CD4-positive, alpha-beta memory T cell (primary cell): ENCODE data around the gene SNRPF. TPM values are rescaled to one million over a fixed set of nuclear protein-coding genes. Genes with fewer than 3 reads are reported as not detected.

Source experiments
- CTCF ChIA-PET: fragments of 350-600 bp; sonication (Branson Sonifier 250); formaldehyde crosslinking; loops from one replicate; lab custom pipeline; 2021; ENCODE audit warnings: inconsistent platforms; ENCODE audit not compliant: partially characterized antibody; lab: Charles Lee
- POLR2A ChIA-PET: fragments of 350-600 bp; sonication (Branson Sonifier 250); formaldehyde crosslinking; loops from one replicate; lab custom pipeline; 2021; ENCODE audit not compliant: partially characterized antibody; lab: Charles Lee
- DNase-seq, 5 donors: peaks; one replicate each; pipeline versions ENCODE4 v3.0.0 to v3.0.0-alpha.2; 2020 to 2022; ENCODE audit warnings: mixed read lengths in 1 of 5
- H3K27ac ChIP-seq: one replicate; pipeline ENCODE4 v1.7.0; 2013; ENCODE audit warnings: low read depth, low read length
- H3K27me3 ChIP-seq: 2 replicates; pipeline ENCODE4 v1.7.0; 2013; ENCODE audit warnings: mild to moderate bottlenecking, low read length, moderate library complexity; ENCODE audit not compliant: insufficient read depth
- H3K36me3 ChIP-seq: 2 replicates; pipeline ENCODE4 v1.7.0; 2013; ENCODE audit warnings: mild to moderate bottlenecking, low read length, moderate library complexity; ENCODE audit not compliant: insufficient read depth
- H3K4me1 ChIP-seq: 2 replicates; pipeline ENCODE4 v1.7.0; 2013; ENCODE audit warnings: mild to moderate bottlenecking, low read length, moderate library complexity; ENCODE audit not compliant: insufficient read depth
- H3K4me3 ChIP-seq, 2 donors: one replicate each; pipeline ENCODE4 v1.7.0; 2013; ENCODE audit warnings: low read length in 2 of 2, mild to moderate bottlenecking in 1 of 2
- H3K9me3 ChIP-seq, 2 donors: one replicate each; pipeline ENCODE4 v1.7.0; 2013; ENCODE audit warnings: low read length in 2 of 2, control low read depth in 1 of 2; ENCODE audit not compliant: control insufficient read depth in 1 of 2
- H3K27ac Mint-ChIP-seq, 7 donors: one replicate each; pipeline ENCODE4 v1.8.0; 2020 to 2021; ENCODE audit warnings: mixed read lengths in 7 of 7, mild to moderate bottlenecking in 6 of 7, inconsistent platforms in 3 of 7, moderate library complexity in 3 of 7
- H3K27me3 Mint-ChIP-seq, 2 donors: one replicate each; pipeline ENCODE4 v1.8.0; 2020 to 2021; ENCODE audit warnings: mixed read lengths in 2 of 2
- H3K36me3 Mint-ChIP-seq, 2 donors: one replicate each; pipeline ENCODE4 v1.8.0; 2020 to 2021; ENCODE audit warnings: mixed read lengths in 2 of 2, inconsistent platforms in 1 of 2, mild to moderate bottlenecking in 1 of 2
- H3K4me1 Mint-ChIP-seq, 4 donors: one replicate each; pipeline ENCODE4 v1.8.0; 2020 to 2021; ENCODE audit warnings: mixed read lengths in 4 of 4, mild to moderate bottlenecking in 1 of 4
- H3K4me3 Mint-ChIP-seq, 8 donors: one replicate each; pipeline ENCODE4 v1.8.0; 2020 to 2021; ENCODE audit warnings: mixed read lengths in 8 of 8, mild to moderate bottlenecking in 7 of 8, moderate library complexity in 6 of 8, inconsistent platforms in 3 of 8
- H3K9me3 Mint-ChIP-seq, 8 donors: one replicate each; pipeline ENCODE4 v1.8.0; 2020 to 2021; ENCODE audit warnings: mixed read lengths in 8 of 8, mild to moderate bottlenecking in 5 of 8, inconsistent platforms in 3 of 8, moderate library complexity in 1 of 8
- intact Hi-C: fragments of 100-400 bp; cut with micrococcal nuclease; formaldehyde crosslinking; loops from one replicate; pipeline ENCODE4 v1.15.1; 2023
- polyA plus RNA-seq, 2 donors: library from polyadenylated mRNA; unstranded; fragments of 300-500 nt; fragmentation: Illumina TruSeq; gene quantifications; one replicate each; pipeline ENCODE4 v1.2.3, GENCODE V29; 2021
- total RNA-seq, 2 experiments: library from RNA; stranded (reverse); gene quantifications; one replicate each; pipeline ENCODE4 v1.2.3, GENCODE V29; 2021

SNRPF gene
- total and polyA plus RNA-seq, 4 experiments from 2014 or later: 16.7 to 60.5 (median 31.2) TPM

GRCh38 chr12:95898081-95898480 is 39.3 kb downstream of the SNRPF start:
- peaks cover 17 to 22% of the 10 kb centered on the region in 2 donors for H3K27me3 Mint-ChIP-seq
- Histone ChIP-seq H3K27ac (no peak overlapping the region), H3K4me1 (no peaks in the 10 kb centered on the region), H3K4me3 (no peak overlapping the region), H3K36me3 (no peaks in the 10 kb centered on the region), H3K9me3 (no peaks in the 10 kb centered on the region), H3K27me3 (no peaks in the 10 kb centered on the region)
- ChIA-PET CTCF (no interaction called here), POLR2A (no interaction called here)
- no peak overlapping the region for H3K4me3 Mint-ChIP-seq
- no peaks in the 10 kb centered on the region for H3K4me1 Mint-ChIP-seq
- no peak for DNase-seq
- H3K9me3 Mint-ChIP-seq: peaks cover 0 to 6% (median 1%) of the 10 kb centered on the region in 8 donors
- H3K27ac Mint-ChIP-seq: no peak overlapping the region
- intact Hi-C loops: no loop called here
- H3K36me3 Mint-ChIP-seq: no peaks in the 10 kb centered on the region

GRCh38 chr12:95908573-95908972 is 49.8 kb downstream of the SNRPF start:
- no peaks in the 10 kb centered on the region for H3K4me1 ChIP-seq
- DNase-seq: no peak
- Mint-ChIP-seq H3K4me1 (no peaks in the 10 kb centered on the region), H3K27ac (no peak overlapping the region), H3K27me3 (peaks cover 15 to 17% of the 10 kb centered on the region in 2 donors), H3K36me3 (no peaks in the 10 kb centered on the region), H3K4me3 (no peak overlapping the region), H3K9me3 (peaks cover 0 to 3% (median under 1%) of the 10 kb centered on the region in 8 donors)
- H3K27ac ChIP-seq: no peak overlapping the region
- H3K36me3 ChIP-seq: no peaks in the 10 kb centered on the region
- intact Hi-C loops: no loop called here
- H3K4me3 ChIP-seq: no peak overlapping the region
- POLR2A ChIA-PET: no interaction called here
- CTCF ChIA-PET: interaction anchor here (1.0 to 1.2 kb wide), 2 partner anchors 8 to 10 kb away, joined by 3 to 5 read pairs; no protein-coding TSS in a partner anchor
- H3K27me3 ChIP-seq: no peaks in the 10 kb centered on the region
- H3K9me3 ChIP-seq: no peaks in the 10 kb centered on the region

GRCh38 chr12:95909871-95910270 is 51.1 kb downstream of the SNRPF start:
- ChIA-PET POLR2A (no interaction called here), CTCF (interaction anchor here (3.6 kb wide), 1 partner anchor 89 kb away, joined by 21 read pairs; no protein-coding TSS in a partner anchor)
- H3K4me1 ChIP-seq: no peaks in the 10 kb centered on the region
- Mint-ChIP-seq H3K36me3 (no peaks in the 10 kb centered on the region), H3K27me3 (peaks cover 12 to 15% of the 10 kb centered on the region in 2 donors), H3K4me1 (no peaks in the 10 kb centered on the region), H3K27ac (no peak overlapping the region), H3K9me3 (no peaks in the 10 kb centered on the region), H3K4me3 (no peak overlapping the region)
- no peak for DNase-seq
- intact Hi-C loops: no loop called here
- no peaks in the 10 kb centered on the region for H3K36me3 ChIP-seq
- no peak overlapping the region for H3K27ac ChIP-seq
- H3K4me3 ChIP-seq: no peak overlapping the region
- H3K9me3 ChIP-seq: no peaks in the 10 kb centered on the region
- H3K27me3 ChIP-seq: no peaks in the 10 kb centered on the region

Other genes starting within 250 kb of the SNRPF start
- 1 to 10 TPM; 2.0 to 2.4 TPM for gene NTN4, start 68.2 kb upstream of the SNRPF start, total RNA-seq
- 1 to 10 TPM; 5.2 to 5.5 TPM for gene NTN4, start 68.2 kb upstream of the SNRPF start, polyA plus RNA-seq
- gene CCDC38, start 83.7 kb downstream of the SNRPF start, total RNA-seq: 1 to 10 TPM in 1 of 2 experiments, under 1 TPM in 1; 0.23 to 1.0 TPM
- gene CCDC38, start 83.7 kb downstream of the SNRPF start, polyA plus RNA-seq: under 1 TPM in 1 of 2 donors, not detected in 1; 0.09 TPM
- gene AMDHD1, start 84.4 kb downstream of the SNRPF start, total RNA-seq: 1 to 10 TPM; 1.8 to 2.3 TPM
- under 1 TPM in 1 of 2 donors, not detected in 1; 0.29 TPM for gene AMDHD1, start 84.4 kb downstream of the SNRPF start, polyA plus RNA-seq
- gene HAL, start 137.4 kb downstream of the SNRPF start, total RNA-seq: 1 to 10 TPM; 1.7 to 2.0 TPM
- not detected for gene HAL, start 137.4 kb downstream of the SNRPF start, polyA plus RNA-seq
- gene LTA4H, start 176.6 kb downstream of the SNRPF start, total RNA-seq: 10 to 100 TPM; 57.7 to 58.2 TPM
- 10 to 100 TPM; 59.3 to 77.6 TPM for gene LTA4H, start 176.6 kb downstream of the SNRPF start, polyA plus RNA-seq